ENCODE data around the gene MARCHF10. TPM values are rescaled to one million over a fixed set of nuclear protein-coding genes. Genes with fewer than 3 reads are reported as not detected.
"Not testable (repeated sequence)": the region's sequence is repeated elsewhere in the genome, so short reads cannot be mapped to it uniquely, and the experiment has no call there.

The MARCHF10 gene
- total RNA-seq, 2 experiments from 2014 or later = not detected

GRCh38 chr17:62696256-62696655 lies 111.9 kb downstream of the MARCHF10 start:
- H3K4me1 ChIP-seq (ENCODE audit: insufficient read depth, low read length) = no peaks in the 10 kb centered on the region
- no peak for ATAC-seq (ENCODE audit: poor library complexity)
- no peaks in the 10 kb centered on the region for H3K27me3 ChIP-seq (ENCODE audit: control insufficient read depth in 1 of 2, insufficient read depth in 2 of 2, low read length in 2 of 2)
- Mint-ChIP-seq H3K27ac (no peak overlapping the region), H3K4me1 (ENCODE audit: low read depth) (no peaks in the 10 kb centered on the region), H3K27me3 (peaks cover 11% of the 10 kb centered on the region), H3K36me3 (ENCODE audit: low read depth) (no peaks in the 10 kb centered on the region), H3K4me3 (no peak overlapping the region), H3K9me3 (no peaks in the 10 kb centered on the region)
- TF ChIP-seq, protein P1, sequence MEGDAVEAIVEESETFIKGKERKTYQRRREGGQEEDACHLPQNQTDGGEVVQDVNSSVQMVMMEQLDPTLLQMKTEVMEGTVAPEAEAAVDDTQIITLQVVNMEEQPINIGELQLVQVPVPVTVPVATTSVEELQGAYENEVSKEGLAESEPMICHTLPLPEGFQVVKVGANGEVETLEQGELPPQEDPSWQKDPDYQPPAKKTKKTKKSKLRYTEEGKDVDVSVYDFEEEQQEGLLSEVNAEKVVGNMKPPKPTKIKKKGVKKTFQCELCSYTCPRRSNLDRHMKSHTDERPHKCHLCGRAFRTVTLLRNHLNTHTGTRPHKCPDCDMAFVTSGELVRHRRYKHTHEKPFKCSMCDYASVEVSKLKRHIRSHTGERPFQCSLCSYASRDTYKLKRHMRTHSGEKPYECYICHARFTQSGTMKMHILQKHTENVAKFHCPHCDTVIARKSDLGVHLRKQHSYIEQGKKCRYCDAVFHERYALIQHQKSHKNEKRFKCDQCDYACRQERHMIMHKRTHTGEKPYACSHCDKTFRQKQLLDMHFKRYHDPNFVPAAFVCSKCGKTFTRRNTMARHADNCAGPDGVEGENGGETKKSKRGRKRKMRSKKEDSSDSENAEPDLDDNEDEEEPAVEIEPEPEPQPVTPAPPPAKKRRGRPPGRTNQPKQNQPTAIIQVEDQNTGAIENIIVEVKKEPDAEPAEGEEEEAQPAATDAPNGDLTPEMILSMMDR (IDR thresholded peaks at IDR 0.05) = no peak
- no peak for DNase-seq
- POLR2A ChIA-PET = no interaction called here
- H3K36me3 ChIP-seq (ENCODE audit: insufficient read depth, low read length) = no peaks in the 10 kb centered on the region
- CTCF ChIA-PET = no interaction called here
- intact Hi-C loops (cut with DNase I, micrococcal nuclease) = no loop called here
- H3K9me3 ChIP-seq (ENCODE audit: control insufficient read depth in 1 of 2, insufficient read depth in 1 of 2, low read length in 2 of 2) = no peaks in the 10 kb centered on the region
- H3K27ac ChIP-seq (ENCODE audit: low read depth in 1 of 2, low read length in 2 of 2) = no peak overlapping the region
- no peak overlapping the region for H3K4me3 ChIP-seq (ENCODE audit: low read length)

GRCh38 chr17:62695093-62695738 lies 112.9 kb downstream of the MARCHF10 start:
- H3K27me3 ChIP-seq (ENCODE audit: control insufficient read depth in 1 of 2, insufficient read depth in 2 of 2, low read length in 2 of 2); H3K36me3 Mint-ChIP-seq (ENCODE audit: low read depth); H3K9me3 Mint-ChIP-seq; POLR2A ChIA-PET; H3K27ac Mint-ChIP-seq; intact Hi-C loops (cut with DNase I, micrococcal nuclease); CTCF ChIA-PET; H3K4me1 ChIP-seq (ENCODE audit: insufficient read depth, low read length); H3K4me3 ChIP-seq (ENCODE audit: low read length); DNase-seq; H3K4me1 Mint-ChIP-seq (ENCODE audit: low read depth); H3K4me3 Mint-ChIP-seq; H3K9me3 ChIP-seq (ENCODE audit: control insufficient read depth in 1 of 2, insufficient read depth in 1 of 2, low read length in 2 of 2); H3K27ac ChIP-seq (ENCODE audit: low read depth in 1 of 2, low read length in 2 of 2); ATAC-seq (ENCODE audit: poor library complexity); H3K36me3 ChIP-seq (ENCODE audit: insufficient read depth, low read length): not testable (repeated sequence)
- H3K27me3 Mint-ChIP-seq = peaks cover 11% of the 10 kb centered on the region

DNA sequence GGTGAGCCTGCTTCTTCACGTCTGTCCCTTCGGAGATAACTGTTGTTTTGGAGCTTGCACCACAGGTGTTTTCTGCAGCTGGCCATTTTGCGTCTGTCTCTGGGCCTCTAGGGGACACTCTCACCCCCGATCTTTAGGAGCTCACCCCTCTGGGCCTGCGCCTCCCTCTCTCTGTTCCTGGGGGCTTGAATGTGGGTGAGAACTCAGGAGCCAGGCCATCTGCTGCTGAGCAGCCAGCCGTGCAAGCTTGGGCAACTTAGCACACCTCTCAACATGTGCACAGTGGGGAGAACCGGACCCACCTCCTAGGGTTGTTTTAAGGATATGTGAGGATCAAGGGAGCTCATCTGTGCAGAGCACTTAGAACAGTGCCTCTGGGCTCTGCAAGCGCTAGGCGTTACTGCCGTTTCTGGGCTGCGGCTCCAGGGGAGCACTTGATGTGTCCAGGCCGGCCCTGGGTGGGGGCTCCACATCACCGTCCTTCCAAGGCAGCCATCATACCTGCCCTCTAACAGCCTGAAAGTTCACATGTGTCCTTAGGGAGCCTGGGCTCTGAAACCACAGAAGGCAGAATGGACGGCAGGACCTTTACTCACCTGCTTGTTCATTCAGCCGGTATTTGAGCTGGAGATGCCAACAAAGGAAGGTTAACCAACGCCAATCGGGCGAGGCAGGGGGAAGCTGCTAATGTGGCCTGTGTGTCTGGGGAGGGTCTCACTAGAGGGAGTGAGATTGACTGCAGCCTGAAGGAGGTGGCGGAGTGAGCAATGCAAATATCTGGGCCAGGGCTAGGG lies 114.3 kb downstream of the MARCHF10 start:
- POLR2A ChIA-PET = no interaction called here
- Mint-ChIP-seq H3K36me3 (ENCODE audit: low read depth) (no peaks in the 10 kb centered on the region), H3K27ac (no peak overlapping the region), H3K9me3 (no peaks in the 10 kb centered on the region), H3K27me3 (peaks cover 11% of the 10 kb centered on the region), H3K4me1 (ENCODE audit: low read depth) (no peaks in the 10 kb centered on the region), H3K4me3 (no peak overlapping the region)
- H3K36me3 ChIP-seq (ENCODE audit: insufficient read depth, low read length) = no peaks in the 10 kb centered on the region
- intact Hi-C loops (cut with DNase I, micrococcal nuclease) = no loop called here
- ATAC-seq (ENCODE audit: poor library complexity) (no peak), DNase-seq (no peak)
- no peak overlapping the region for H3K27ac ChIP-seq (ENCODE audit: low read depth in 1 of 2, low read length in 2 of 2)
- H3K4me1 ChIP-seq (ENCODE audit: insufficient read depth, low read length) = no peaks in the 10 kb centered on the region
- H3K4me3 ChIP-seq (ENCODE audit: low read length) = no peak overlapping the region
- TF ChIP-seq, protein P1 (IDR thresholded peaks at IDR 0.05) = no peak
- H3K27me3 ChIP-seq (ENCODE audit: control insufficient read depth in 1 of 2, insufficient read depth in 2 of 2, low read length in 2 of 2) = no peaks in the 10 kb centered on the region
- no peaks in the 10 kb centered on the region for H3K9me3 ChIP-seq (ENCODE audit: control insufficient read depth in 1 of 2, insufficient read depth in 1 of 2, low read length in 2 of 2)
- CTCF ChIA-PET = no interaction called here
